ENCODE data around the gene PDE3A. TPM values are rescaled to one million over a fixed set of nuclear protein-coding genes. Genes with fewer than 3 reads are reported as not detected.

PDE3A gene
- total RNA-seq, 1 donor from 2014 or later = 18.3 TPM

DNA sequence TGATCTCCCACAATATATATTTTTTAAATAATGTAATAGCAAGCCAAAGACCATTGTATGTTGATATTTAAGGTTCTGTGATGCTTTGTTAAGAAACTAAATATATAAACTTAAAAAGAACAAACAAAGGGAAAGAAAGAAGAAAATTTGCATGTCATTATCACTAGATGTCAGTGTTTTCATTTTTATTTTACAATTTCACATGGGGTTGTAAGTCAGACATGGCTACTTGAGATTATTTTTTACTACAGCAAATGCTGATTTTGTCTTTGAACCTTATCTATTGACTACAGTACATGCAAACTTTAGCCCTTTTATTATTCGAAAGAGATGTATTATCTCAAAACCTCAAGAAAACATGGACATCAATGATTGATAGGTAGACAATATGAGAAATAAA lies 362.9 kb downstream of the PDE3A start:
- no peaks in the 10 kb centered on the region for H3K9me3 ChIP-seq (ENCODE audit: control insufficient read depth in 3 of 3, low read length in 3 of 3)
- H3K4me3 ChIP-seq (ENCODE audit: low read length in 3 of 3) = no peak overlapping the region
- H3K27me3 ChIP-seq (ENCODE audit: control insufficient read depth in 3 of 3, insufficient read depth in 3 of 3, low read length in 3 of 3) = no peaks in the 10 kb centered on the region
- no peak overlapping the region for H3K27ac ChIP-seq (ENCODE audit: low read depth, low read length)
- H3K36me3 ChIP-seq (ENCODE audit: control insufficient read depth in 3 of 3, insufficient read depth in 3 of 3, low read length in 3 of 3) = no peaks in the 10 kb centered on the region
- H3K4me1 ChIP-seq (ENCODE audit: control insufficient read depth in 3 of 3, insufficient read depth in 3 of 3, low read length in 3 of 3) = no peaks in the 10 kb centered on the region
- H3K9ac ChIP-seq (ENCODE audit: low read depth in 1 of 3, low read length in 3 of 3) = no peak overlapping the region

Measured in skeletal muscle tissue (tissue), 4 donors.